ENCODE results near the gene LAMB1.
"Not testable (repeated sequence)": the region's sequence is repeated elsewhere in the genome, so short reads cannot be mapped to it uniquely, and the experiment has no call there.

LAMB1 gene

GRCh38 chr7:107940951-107941350 is 62.0 kb downstream of the LAMB1 start:
- no peak for DNase-seq

DNA sequence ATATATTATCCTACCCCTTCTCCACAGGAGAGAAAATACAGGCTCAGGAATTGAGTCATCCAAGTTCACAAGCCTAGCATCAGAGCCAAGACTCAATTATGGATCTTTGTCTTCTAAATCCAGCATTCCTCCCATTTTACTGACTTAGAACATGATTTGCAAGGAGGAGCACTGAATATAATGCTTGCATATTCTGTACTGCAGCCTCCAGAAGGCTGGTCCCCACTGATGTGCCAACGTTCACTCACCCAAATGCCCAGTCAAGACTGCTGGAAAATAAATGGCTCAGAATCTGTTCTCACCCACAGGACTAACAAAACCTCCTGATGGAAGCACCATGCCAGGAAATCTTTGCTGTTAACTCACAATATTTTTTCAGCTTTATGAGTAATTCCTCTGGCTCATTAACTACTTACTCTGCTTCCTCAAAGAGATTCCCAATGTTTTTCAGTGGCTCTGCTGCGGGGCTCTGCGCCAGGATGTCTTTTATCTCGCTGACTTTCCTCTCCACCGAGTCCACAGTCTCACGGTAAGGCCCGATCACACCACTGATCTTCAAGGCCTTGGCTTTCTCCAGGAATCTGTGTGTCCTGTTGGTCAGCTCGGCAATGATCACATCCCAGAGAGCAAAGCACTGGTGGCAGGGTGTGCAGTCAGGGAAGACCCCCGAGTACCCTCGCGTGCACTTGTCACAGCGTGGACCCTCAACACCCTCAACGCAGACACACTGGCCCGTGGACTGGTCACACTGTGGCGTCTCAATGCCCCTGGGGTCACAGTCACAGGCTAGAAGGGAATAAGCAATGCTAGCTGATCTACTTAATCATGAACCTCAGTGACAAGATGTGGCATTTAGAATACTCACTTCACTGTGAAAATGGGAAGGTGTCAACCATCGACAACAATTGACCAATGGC is 63.1 kb downstream of the LAMB1 start:
- DNase-seq, result no peak

GRCh38 chr7:107938456-107939250 is 64.3 kb downstream of the LAMB1 start:
- DNase-seq, result no peak

DNA sequence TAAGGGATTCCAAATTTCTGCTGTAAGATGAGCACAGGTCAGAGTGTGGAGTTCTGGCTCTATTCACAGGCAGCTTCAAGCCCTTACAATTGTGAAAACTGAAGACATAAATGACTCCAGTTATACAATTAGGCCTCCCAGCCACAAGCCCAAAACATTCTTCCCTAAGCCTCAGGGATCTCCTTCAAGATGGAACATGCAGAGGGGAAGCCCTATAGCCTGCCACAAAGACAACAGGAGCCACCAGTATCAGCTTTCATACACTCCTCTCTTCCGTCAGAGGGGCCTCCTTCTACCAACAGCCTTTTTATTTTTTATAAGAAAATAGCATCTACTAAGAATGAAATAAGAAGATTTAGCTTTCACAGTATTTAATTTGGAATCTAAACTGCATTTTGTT is 65.4 kb downstream of the LAMB1 start:
- DNase-seq, result no peak

GRCh38 chr7:107936312-107936711 is 66.6 kb downstream of the LAMB1 start:
- DNase-seq, result no peak

- no peak for DNase-seq
Measured at GRCh38 chr7:107934991-107935770, 67.8 kb downstream of the LAMB1 start.

DNA sequence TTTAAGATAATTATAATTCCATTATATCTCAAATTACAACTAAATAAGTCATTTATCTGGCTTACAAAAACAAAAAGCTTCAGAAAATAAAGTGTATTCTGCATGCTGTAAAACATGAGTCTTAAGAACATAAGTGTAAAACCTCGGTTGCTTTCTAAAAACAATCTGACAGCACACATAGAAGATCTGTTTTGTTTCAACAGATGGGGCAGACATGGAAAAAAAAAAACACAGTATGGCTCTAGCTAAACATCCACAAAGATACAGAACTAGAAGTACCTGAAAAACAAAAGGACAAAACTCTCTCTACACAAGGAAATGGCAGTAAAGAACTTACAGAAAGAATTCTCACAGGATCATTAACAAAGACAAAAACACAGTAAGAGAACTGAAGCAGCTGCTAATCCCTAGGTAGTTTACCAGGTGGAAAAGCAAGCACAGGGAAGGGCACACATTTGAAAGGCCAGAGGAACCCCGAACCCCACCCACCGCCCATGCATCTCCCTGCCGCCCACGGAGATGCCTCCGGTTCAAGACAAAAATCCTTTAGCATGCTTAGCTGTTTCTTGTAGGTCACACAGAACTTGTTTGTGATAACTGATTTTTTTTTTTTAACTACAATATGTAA is 69.5 kb downstream of the LAMB1 start:
- no peak for DNase-seq

DNA sequence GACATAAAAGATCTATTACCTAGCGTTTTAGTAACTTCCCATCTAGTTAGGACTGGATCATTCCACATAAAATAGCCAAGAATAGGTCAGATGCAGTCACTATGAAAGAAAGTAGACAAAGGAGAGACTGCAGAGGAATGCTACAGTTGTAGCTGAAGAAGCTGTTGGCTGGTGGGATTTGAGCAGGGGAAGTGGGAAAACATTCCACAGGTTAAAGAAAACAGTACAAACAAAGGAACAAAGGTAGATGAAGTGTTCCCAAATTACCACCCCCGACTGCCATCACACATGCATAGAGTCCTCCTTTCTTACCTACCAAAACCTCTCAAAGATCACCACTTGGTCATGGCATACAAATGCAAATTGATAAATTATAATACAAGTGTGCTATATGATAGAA is 70.2 kb downstream of the LAMB1 start:
- no peak for DNase-seq

- no peak for DNase-seq
Measured at GRCh38 chr7:107931740-107932515, 71.0 kb downstream of the LAMB1 start.

DNA sequence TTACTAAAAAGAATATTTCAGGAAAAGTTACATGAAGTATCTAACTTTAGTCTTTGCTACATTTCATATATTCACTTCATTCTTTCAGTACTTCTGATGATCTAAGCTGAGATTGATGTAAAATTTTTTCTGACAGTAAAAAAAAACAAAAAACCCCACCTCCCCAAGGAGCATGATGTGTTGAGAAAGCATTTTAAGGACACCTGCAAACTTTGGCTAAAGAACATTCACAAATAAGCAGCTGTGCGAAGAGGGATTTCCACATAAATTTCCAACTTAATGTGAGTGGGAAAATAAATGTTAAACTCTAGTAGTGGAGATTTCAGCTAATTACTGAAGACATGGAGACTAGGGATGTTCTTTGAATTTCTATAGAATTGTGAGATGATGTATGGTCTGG is 76.5 kb downstream of the LAMB1 start:
- DNase-seq, result no peak

DNA sequence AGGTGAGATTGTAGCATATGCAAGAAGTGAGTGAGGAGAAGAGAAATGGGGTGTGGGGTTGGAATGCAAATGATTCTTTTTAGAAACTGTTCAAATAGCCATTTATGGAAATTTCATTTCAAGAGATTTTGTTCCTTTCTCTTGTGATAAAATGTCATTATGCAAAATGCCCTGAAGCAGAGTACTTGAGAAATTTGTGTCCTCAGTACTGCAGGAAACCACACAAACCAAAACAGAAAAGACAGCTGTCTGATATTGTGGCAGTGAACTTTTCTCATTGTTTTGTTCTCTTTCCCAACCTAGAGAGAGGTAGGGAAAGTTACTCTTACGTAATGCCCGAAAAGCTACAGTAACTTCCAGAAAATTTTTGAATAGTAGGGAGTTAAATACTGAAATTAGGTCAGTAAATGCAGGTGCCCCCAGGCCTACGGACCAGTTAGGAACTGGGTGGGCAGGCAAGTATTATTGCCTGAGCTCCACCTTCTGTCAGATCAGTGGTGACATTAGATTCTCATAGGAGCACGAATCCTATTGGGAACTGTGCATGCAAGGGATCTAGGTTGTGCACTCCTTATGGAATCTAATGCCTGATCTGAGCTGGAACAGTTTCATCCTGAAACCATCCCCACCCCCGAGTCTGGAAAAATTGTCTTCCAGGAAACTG is 78.0 kb downstream of the LAMB1 start:
- DNase-seq, result no peak

DNA sequence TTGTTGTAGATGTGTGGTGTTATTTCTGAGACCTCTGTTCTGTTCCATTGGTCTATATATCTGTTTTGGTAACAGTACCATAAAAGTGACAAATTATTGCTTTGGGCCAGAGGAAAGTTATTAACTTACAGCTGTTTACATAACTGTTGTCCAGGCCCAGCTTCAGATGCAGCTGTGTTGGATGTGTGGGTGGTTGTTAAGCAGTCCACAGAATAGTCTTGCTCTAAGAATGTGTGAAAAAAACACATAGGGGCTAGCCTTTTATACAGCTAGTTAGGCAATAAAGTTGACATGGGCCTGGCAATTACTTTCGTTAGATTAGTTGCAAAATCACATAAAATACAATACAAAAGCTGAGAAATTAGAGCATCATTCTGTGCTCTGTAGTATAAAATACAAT is 80.1 kb downstream of the LAMB1 start:
- DNase-seq, result no peak

- not testable (repeated sequence) for DNase-seq
Measured at GRCh38 chr7:107921826-107922225, 81.1 kb downstream of the LAMB1 start.

GRCh38 chr7:107920048-107920772 is 82.8 kb downstream of the LAMB1 start:
- no peak for DNase-seq

DNA sequence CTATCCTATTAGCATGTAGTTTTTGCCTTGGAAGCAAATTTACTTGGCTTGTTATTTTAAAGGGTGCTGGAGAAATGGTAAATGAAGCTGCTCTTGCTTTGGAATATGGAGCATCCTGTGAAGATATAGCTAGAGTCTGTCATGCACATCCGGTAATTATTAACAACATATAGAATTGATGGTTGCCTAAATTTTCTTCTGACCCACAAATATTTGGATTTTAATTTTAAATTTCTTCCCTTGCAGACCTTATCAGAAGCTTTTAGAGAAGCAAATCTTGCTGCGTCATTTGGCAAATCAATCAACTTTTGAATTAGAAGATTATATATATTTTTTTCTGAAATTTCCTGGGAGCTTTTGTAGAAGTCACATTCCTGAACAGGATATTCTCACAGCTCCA is 84.0 kb downstream of the LAMB1 start:
- no peak for DNase-seq

DNA sequence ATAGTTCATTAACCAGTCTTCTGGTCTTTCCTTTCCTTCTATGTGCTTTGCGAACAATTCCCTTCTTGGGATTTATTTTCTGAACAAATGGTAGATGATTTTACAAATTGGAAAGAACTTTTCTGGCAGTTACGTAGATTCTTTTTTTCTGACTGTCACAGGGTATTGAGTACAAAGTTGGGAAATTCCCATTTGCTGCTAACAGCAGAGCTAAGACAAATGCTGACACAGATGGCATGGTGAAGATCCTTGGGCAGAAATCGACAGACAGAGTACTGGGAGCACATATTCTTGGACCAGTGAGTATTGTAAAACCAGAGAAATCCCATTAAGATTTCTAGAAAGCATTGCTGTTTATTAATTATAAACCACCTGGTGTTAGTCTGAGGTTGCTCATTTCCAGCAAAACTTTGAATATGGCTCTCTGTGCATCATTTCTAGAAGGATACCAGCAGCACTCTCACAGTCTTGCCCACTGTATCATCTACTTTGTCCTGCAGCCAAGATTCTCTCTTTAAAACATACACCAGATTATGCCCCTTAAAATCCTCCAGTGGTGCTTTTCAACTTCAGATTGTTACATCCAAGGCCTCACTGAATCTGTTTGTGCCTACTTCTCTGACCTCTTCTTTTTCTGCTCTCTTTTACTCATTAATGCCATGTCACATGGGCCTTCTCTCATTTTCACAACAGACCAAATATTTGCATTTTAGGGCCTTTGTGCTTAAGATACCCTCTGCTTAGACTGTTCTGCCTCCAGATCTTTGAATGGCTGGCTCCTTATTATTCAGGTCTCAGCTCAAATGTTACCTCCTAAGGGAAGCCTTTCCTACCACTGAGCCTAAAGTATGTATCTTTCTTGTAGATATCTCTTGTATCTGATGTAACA is 85.0 kb downstream of the LAMB1 start:
- no peak for DNase-seq

DNA sequence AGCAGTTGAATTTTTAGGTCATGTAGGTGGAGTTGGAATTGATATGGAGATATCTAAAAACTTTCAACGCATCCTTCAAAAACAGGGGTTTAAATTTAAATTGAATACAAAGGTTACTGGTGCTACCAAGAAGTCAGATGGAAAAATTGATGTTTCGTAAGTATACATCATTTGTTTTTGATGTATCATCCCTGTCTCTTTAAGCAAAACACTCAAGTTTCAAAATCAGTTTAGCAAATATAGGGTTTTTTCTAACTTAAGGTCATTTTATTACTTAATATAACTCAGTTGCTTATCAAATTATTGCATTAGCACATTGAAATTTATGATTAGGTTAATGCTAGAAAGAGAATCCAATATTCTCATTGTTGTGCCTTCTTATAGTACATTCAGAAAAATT is 87.4 kb downstream of the LAMB1 start:
- DNase-seq, result no peak

DNA sequence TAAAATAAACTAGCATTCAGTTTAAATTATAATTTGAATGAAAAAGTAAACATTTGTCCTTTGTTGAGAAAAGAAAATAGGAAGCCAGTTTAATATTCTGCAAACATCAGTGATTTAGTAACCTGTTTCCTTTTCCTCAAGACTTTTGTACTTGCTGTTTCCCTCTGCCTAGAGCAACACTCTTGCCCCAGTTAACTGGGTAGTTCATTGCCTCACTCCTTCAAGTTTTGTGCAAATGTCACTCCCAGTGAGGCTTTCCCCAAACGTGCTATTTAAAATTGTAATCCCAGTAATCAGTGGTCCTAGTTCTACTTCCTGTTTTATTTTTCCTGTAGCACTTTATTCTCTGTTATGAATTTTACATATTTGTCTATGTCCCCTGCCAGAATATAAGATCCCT is 88.1 kb downstream of the LAMB1 start:
- no peak for DNase-seq

DNA sequence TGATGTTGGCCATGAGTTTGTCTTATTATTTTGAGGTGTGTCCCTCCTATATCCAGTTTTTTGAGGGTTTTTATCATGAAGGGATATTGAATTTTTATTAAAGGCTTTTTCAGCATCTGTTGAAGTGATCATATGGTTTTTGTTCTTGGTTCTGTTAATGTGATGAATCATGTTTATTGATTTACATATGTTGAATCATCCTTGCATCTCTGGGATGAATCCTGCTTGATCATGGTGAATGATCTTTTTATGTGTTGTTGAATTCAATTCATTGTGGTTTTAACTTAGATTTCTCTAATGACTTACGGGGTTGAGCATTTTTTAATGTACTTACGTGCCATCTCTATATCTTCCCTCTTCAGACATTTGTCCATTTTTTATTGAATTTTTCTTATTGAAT is 89.1 kb downstream of the LAMB1 start:
- no peak for DNase-seq

DNA sequence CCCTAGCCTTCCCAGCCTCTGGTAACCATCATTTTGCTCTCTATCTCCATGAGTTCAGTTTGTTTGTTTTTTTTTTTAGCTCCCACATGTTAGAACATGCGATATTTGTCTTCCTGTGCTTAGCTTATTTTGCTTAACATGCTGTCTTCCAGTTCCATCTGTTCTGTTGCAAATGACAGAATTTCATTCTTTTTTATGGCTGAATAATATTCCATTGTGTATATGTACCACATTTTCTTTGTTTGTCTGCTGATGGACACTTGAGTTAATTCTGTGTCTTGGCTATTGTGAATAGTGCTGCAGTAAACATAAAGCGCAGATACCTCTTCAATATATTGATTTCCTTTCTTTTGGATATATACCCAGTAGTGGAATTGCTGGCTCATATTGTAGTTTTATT is 91.0 kb downstream of the LAMB1 start:
- DNase-seq, result no peak

Measured in NCI-H1930 (cell line).